H1 (cell line): ENCODE results near the gene FHIT.

Experiments used
- CBX5 ChIP-seq: fragments of 300-800, 300-1000 bp; sonication (generic); IDR thresholded peaks from 2 replicates; pipeline ENCODE4 v1.7.1; 2016; ENCODE audit warnings: antibody characterized with exemption, low read length, low read depth
- CHD2 ChIP-seq: IDR thresholded peaks from 2 replicates; pipeline ENCODE4 v1.6.1; 2012; ENCODE audit warnings: low read length, improper control_type of control experiment
- CTCF ChIP-seq, 3 experiments: IDR thresholded peaks; 1 replicate in 2 of 3; 2 replicates in 1 of 3; pipeline versions ENCODE4 v1.5.1 to v1.6.1; 2011; ENCODE audit warnings: low read length in 3 of 3, mild to moderate bottlenecking in 3 of 3, inconsistent platforms in 2 of 3, low read depth in 1 of 3, moderate library complexity in 1 of 3; ENCODE audit not compliant: insufficient read depth in 1 of 3; ENCODE audit errors: control extremely low read depth in 1 of 3
- EP300 ChIP-seq, 2 experiments: IDR thresholded peaks; 1 replicate in 1 of 2; 2 replicates in 1 of 2; pipeline ENCODE4 v1.6.1; 2011 to 2012; ENCODE audit warnings: low read depth in 2 of 2, low read length in 2 of 2, mild to moderate bottlenecking in 2 of 2, borderline replicate concordance in 1 of 2, inconsistent platforms in 1 of 2, moderate library complexity in 1 of 2
- RAD21 ChIP-seq, 2 experiments: IDR thresholded peaks in 1 of 2; conservative IDR thresholded peaks in 1 of 2; 2 replicates each; pipeline ENCODE4 v1.6.1; 2011; ENCODE audit warnings: low read depth in 2 of 2, low read length in 2 of 2, improper control_type of control experiment in 1 of 2, inconsistent platforms in 1 of 2, mild to moderate bottlenecking in 1 of 2, moderate library complexity in 1 of 2
- SIX5 ChIP-seq: IDR thresholded peaks from 2 replicates; pipeline ENCODE4 v1.6.1; 2011; ENCODE audit warnings: mild to moderate bottlenecking, low read depth, low read length
- TEAD4 ChIP-seq: IDR thresholded peaks from 2 replicates; pipeline ENCODE4 v1.6.1; 2012; ENCODE audit warnings: low read depth, low read length, inconsistent platforms, mixed read lengths

GRCh38 chr3:59816312-59816711, 1434.9 kb downstream of the FHIT start:
- TF ChIP-seq TEAD4 (no peak), RAD21 (IDR thresholded peaks at IDR 0.05 in 1 of 2, conservative IDR thresholded peaks at IDR 0.05 in 1 of 2; ENCODE audit: low read depth in 2 of 2, low read length in 2 of 2) (no peak), CBX5 (no peak), SIX5 (no peak), CTCF (IDR thresholded peaks at IDR 0.05; ENCODE audit: control extremely low read depth in 1 of 3, insufficient read depth in 1 of 3, low read depth in 1 of 3, low read length in 3 of 3) (no peak), CHD2 (no peak), EP300 (IDR thresholded peaks at IDR 0.05; ENCODE audit: borderline replicate concordance in 1 of 2, low read depth in 2 of 2, low read length in 2 of 2) (no peak)
